ENCODE measurements around the gene CTNNA3.

Gene CTNNA3

GRCh38 chr10:66996996-66997395, 699.0 kb downstream of the CTNNA3 start:
- DNase-seq, result no peak

- DNase-seq, result no peak
Measured at GRCh38 chr10:66990143-66990830, 705.7 kb downstream of the CTNNA3 start.

- no peak for DNase-seq
Measured at GRCh38 chr10:66983475-66983818, 712.5 kb downstream of the CTNNA3 start.

GRCh38 chr10:66982792-66983474, 713.1 kb downstream of the CTNNA3 start:
- no peak for DNase-seq

- DNase-seq, result no peak
Measured at GRCh38 chr10:66982053-66982420, 714.0 kb downstream of the CTNNA3 start.

GRCh38 chr10:66981361-66982052, 714.5 kb downstream of the CTNNA3 start:
- DNase-seq, result no peak

GRCh38 chr10:66980246-66980815, 715.7 kb downstream of the CTNNA3 start:
- DNase-seq, result no peak

- no peak for DNase-seq
Measured at GRCh38 chr10:66964946-66965345, 731.0 kb downstream of the CTNNA3 start.

GRCh38 chr10:66958466-66958865, 737.5 kb downstream of the CTNNA3 start:
- DNase-seq, result no peak

GRCh38 chr10:66951896-66952295, 744.1 kb downstream of the CTNNA3 start:
- no peak for DNase-seq

- DNase-seq, result no peak
Measured at GRCh38 chr10:66943590-66943989, 752.4 kb downstream of the CTNNA3 start.

GRCh38 chr10:66942407-66942806, 753.6 kb downstream of the CTNNA3 start:
- DNase-seq, result no peak

GRCh38 chr10:66941491-66941890, 754.5 kb downstream of the CTNNA3 start:
- no peak for DNase-seq

- no peak for DNase-seq
Measured at GRCh38 chr10:66940965-66941364, 755.0 kb downstream of the CTNNA3 start.

- no peak for DNase-seq
Measured at GRCh38 chr10:66934711-66935110, 761.3 kb downstream of the CTNNA3 start.

- DNase-seq, result no peak
Measured at GRCh38 chr10:66931949-66932343, 764.0 kb downstream of the CTNNA3 start.

GRCh38 chr10:66931340-66931948, 764.6 kb downstream of the CTNNA3 start:
- peak in 2 of 5 donors; percentile 4 to 10 for DNase-seq

- no peak for DNase-seq
Measured at GRCh38 chr10:66929375-66929774, 766.6 kb downstream of the CTNNA3 start.

GRCh38 chr10:66928776-66929175, 767.2 kb downstream of the CTNNA3 start:
- DNase-seq, result no peak

GRCh38 chr10:66927971-66928770, 767.8 kb downstream of the CTNNA3 start:
- DNase-seq, result no peak

- DNase-seq, result no peak
Measured at GRCh38 chr10:66927251-66927935, 768.6 kb downstream of the CTNNA3 start.

GRCh38 chr10:66926841-66927240, 769.2 kb downstream of the CTNNA3 start:
- DNase-seq, result no peak

All from T-helper 1 cell (primary cell).